GM12878 (cell line): ENCODE measurements around the gene YWHAQ. TPM values are rescaled to one million over a fixed set of nuclear protein-coding genes. Genes with fewer than 3 reads are reported as not detected.

Source experiments
- BACH1 ChIP-seq: fragments of 450-650 bp; IDR thresholded peaks from 2 replicates; pipeline ENCODE4 v1.6.1; 2017; ENCODE audit warnings: mild to moderate bottlenecking, borderline replicate concordance
- CREB1 ChIP-seq: IDR thresholded peaks from 2 replicates; pipeline ENCODE4 v1.6.1; 2012; ENCODE audit warnings: low read depth, mild to moderate bottlenecking, inconsistent platforms
- DPF2 ChIP-seq: fragments of 450-650 bp; IDR thresholded peaks from 2 replicates; pipeline ENCODE4 v1.6.1; 2017; ENCODE audit warnings: mild to moderate bottlenecking
- EGR1 ChIP-seq, 2 experiments: IDR thresholded peaks; 1 replicate in 1 of 2; 2 replicates in 1 of 2; pipeline ENCODE4 v1.6.1; 2011 to 2012; ENCODE audit warnings: low read depth in 2 of 2, low read length in 2 of 2, borderline replicate concordance in 1 of 2, mild to moderate bottlenecking in 1 of 2, moderate library complexity in 1 of 2
- ETV6 ChIP-seq, 2 experiments: fragments of 450-650 bp in 1 of 2; IDR thresholded peaks in 1 of 2; conservative IDR thresholded peaks in 1 of 2; 2 replicates each; pipeline ENCODE4 v1.6.1; 2014; ENCODE audit warnings: antibody characterized with exemption in 1 of 2, borderline replicate concordance in 1 of 2, low read depth in 1 of 2, mild to moderate bottlenecking in 1 of 2, moderate library complexity in 1 of 2
- GABPA ChIP-seq: IDR thresholded peaks from 2 replicates; pipeline ENCODE4 v1.6.1; 2014; ENCODE audit warnings: antibody characterized with exemption, low read depth, mild to moderate bottlenecking, inconsistent platforms
- HCFC1 ChIP-seq: fragments of 150-350 bp; IDR thresholded peaks from 2 replicates; pipeline ENCODE4 v1.6.1; 2014; ENCODE audit warnings: low read length
- HDAC2 ChIP-seq: fragments of 200-600 bp; sonication (generic); IDR thresholded peaks from 2 replicates; pipeline ENCODE4 v1.6.1; 2017
- IKZF1 ChIP-seq: fragments of 450-650 bp; conservative IDR thresholded peaks from 2 replicates; pipeline ENCODE4 v1.6.1; 2017; ENCODE audit warnings: antibody characterized with exemption, mild to moderate bottlenecking
- JUND ChIP-seq: IDR thresholded peaks from 2 replicates; pipeline ENCODE4 v1.6.1; 2012; ENCODE audit warnings: low read depth, mild to moderate bottlenecking, low read length, improper control_type of control experiment, moderate library complexity
- KLF5 ChIP-seq: fragments of 450-650 bp; IDR thresholded peaks from 2 replicates; pipeline ENCODE4 v1.6.1; 2014; ENCODE audit warnings: mild to moderate bottlenecking; ENCODE audit not compliant: partially characterized antibody
- MEF2B ChIP-seq: fragments of 450-650 bp; IDR thresholded peaks from 2 replicates; pipeline ENCODE4 v1.6.1; 2018; ENCODE audit warnings: mild to moderate bottlenecking, moderate library complexity; ENCODE audit not compliant: partially characterized antibody, poor library complexity, severe bottlenecking
- MTA2 ChIP-seq: fragments of 450-650 bp; IDR thresholded peaks from 2 replicates; pipeline ENCODE4 v1.6.1; 2016; ENCODE audit warnings: low read depth, mild to moderate bottlenecking, moderate library complexity
- MYB ChIP-seq: fragments of 150-350 bp; IDR thresholded peaks from 2 replicates; pipeline ENCODE4 v1.6.1; 2014; ENCODE audit warnings: mild to moderate bottlenecking, low read depth, low read length, borderline replicate concordance
- NBN ChIP-seq: fragments of 450-650 bp; IDR thresholded peaks from 2 replicates; pipeline ENCODE4 v1.6.1; 2016
- NFXL1 ChIP-seq: fragments of 450-650 bp; IDR thresholded peaks from 2 replicates; pipeline ENCODE4 v1.6.1; 2017; ENCODE audit warnings: antibody characterized with exemption, mild to moderate bottlenecking, borderline replicate concordance
- NRF1 ChIP-seq: conservative IDR thresholded peaks from 2 replicates; pipeline ENCODE4 v1.6.1; 2011; ENCODE audit warnings: mild to moderate bottlenecking, low read depth, low read length, improper control_type of control experiment
- POLR2A ChIP-seq: IDR thresholded peaks from 2 replicates; pipeline ENCODE4 v1.6.1; 2011; ENCODE audit warnings: low read depth, mild to moderate bottlenecking, low read length
- RELA ChIP-seq: fragments of 450-650 bp; IDR thresholded peaks from 2 replicates; pipeline ENCODE4 v1.8.0; 2014; ENCODE audit warnings: borderline replicate concordance; ENCODE audit not compliant: partially characterized antibody
- RELB ChIP-seq: fragments of 450-650 bp; IDR thresholded peaks from 2 replicates; pipeline ENCODE4 v1.6.1; 2017; ENCODE audit warnings: low read depth, mild to moderate bottlenecking, moderate library complexity
- SIN3A ChIP-seq: IDR thresholded peaks from 2 replicates; pipeline ENCODE4 v1.6.1; 2012; ENCODE audit warnings: low read depth, low read length, improper control_type of control experiment
- SMC3 ChIP-seq: IDR thresholded peaks from 2 replicates; pipeline ENCODE4 v1.6.1; 2011; ENCODE audit warnings: low read length, improper control_type of control experiment, borderline replicate concordance
- STAT1 ChIP-seq: fragments of 450-650 bp; conservative IDR thresholded peaks from 2 replicates; pipeline ENCODE4 v1.6.1; 2014; ENCODE audit warnings: antibody characterized with exemption, mild to moderate bottlenecking
- TCF7 ChIP-seq: IDR thresholded peaks from 2 replicates; pipeline ENCODE4 v1.6.1; 2014; ENCODE audit warnings: antibody characterized with exemption, borderline replicate concordance
- USF2 ChIP-seq: IDR thresholded peaks from 2 replicates; pipeline ENCODE4 v1.6.1; 2011; ENCODE audit warnings: low read depth, low read length, improper control_type of control experiment, borderline replicate concordance
- ZBTB40 ChIP-seq: fragments of 450-650 bp; IDR thresholded peaks from 2 replicates; pipeline ENCODE4 v1.6.1; 2016; ENCODE audit warnings: mild to moderate bottlenecking, moderate library complexity, borderline replicate concordance
- ZNF24 ChIP-seq: fragments of 450-650 bp; IDR thresholded peaks from 2 replicates; pipeline ENCODE4 v1.6.1; 2017; ENCODE audit warnings: antibody characterized with exemption, mild to moderate bottlenecking
- ZNF622 ChIP-seq: fragments of 450-650 bp; IDR thresholded peaks from 2 replicates; pipeline ENCODE4 v1.6.1; 2017; ENCODE audit warnings: mild to moderate bottlenecking, inconsistent platforms
- polyA plus RNA-seq, 11 experiments: library from polyadenylated mRNA; depleted of rRNA in 4 of 11; unstranded in 6 of 11; stranded (reverse) in 5 of 11; fragments of >200 nt; fragmentation: Nextera tagmentation in 4 of 11; fragmentation: Illumina TruSeq in 1 of 11; extraction: Ambion mirVana in 4 of 11; extraction: Trizol in 1 of 11; gene quantifications; 1 replicate in 1 of 11; 2 replicates in 10 of 11; pipeline versions ENCODE4 v1.2.1 to v1.2.3, GENCODE V29; 2011 to 2016; ENCODE audit warnings: inconsistent platforms in 2 of 11, missing spikeins in 2 of 11, low read depth in 1 of 11
- total RNA-seq, 4 experiments: library from RNA; depleted of rRNA in 3 of 4; stranded (reverse); fragments of >200 nt in 3 of 4; fragmentation: Illumina TruSeq in 1 of 4; extraction: Trizol in 1 of 4; gene quantifications; 2 replicates each; pipeline versions ENCODE4 v1.2.1 to v1.2.3, GENCODE V29; 2013 to 2021

Gene YWHAQ
- total and polyA plus RNA-seq, 10 of the 15 experiments (the other 5 are each of a cell fraction or from before 2014, with no cell fraction given) = 63.0 to 515 (median 219) TPM

GRCh38 chr2:9656270-9656766, 25.5 kb upstream of the YWHAQ start (continued):
- peak; percentile 30; the same call in 1 of the 2 replicates for TF ChIP-seq POLR2A
- TF ChIP-seq HDAC2 = no peak
- peak in 1 of 2 experiments; percentile 85; a peak in 2 of 4 replicates for TF ChIP-seq ETV6 (conservative IDR thresholded peaks at IDR 0.05 in 1 of 2, IDR thresholded peaks at IDR 0.05 in 1 of 2; ENCODE audit: borderline replicate concordance in 1 of 2, low read depth in 1 of 2)
- TF ChIP-seq ZNF622 = no peak
- no peak for TF ChIP-seq EGR1 (IDR thresholded peaks at IDR 0.05; ENCODE audit: borderline replicate concordance in 1 of 2, low read depth in 2 of 2, low read length in 2 of 2)
- peak; percentile 51 for TF ChIP-seq NBN
- TF ChIP-seq GABPA = peak; percentile 60
- TF ChIP-seq USF2 = no peak
- TF ChIP-seq ZBTB40 = no peak
- TF ChIP-seq DPF2 = peak; percentile 93
- TF ChIP-seq ZNF24 = peak; percentile 54; the same call in 1 of the 2 replicates
- no peak for TF ChIP-seq KLF5
- TF ChIP-seq JUND = peak; percentile 88
- TF ChIP-seq SIN3A = no peak
- TF ChIP-seq RELB = peak; percentile 76
- TF ChIP-seq NFXL1 = no peak
- peak; percentile 89 for TF ChIP-seq MYB
- TF ChIP-seq SMC3 = no peak; the same call in 1 of the 2 replicates
- no peak for TF ChIP-seq HCFC1
- no peak for TF ChIP-seq NRF1
- peak; percentile 61; the same call in 1 of the 2 replicates for TF ChIP-seq BACH1
- TF ChIP-seq STAT1 = no peak
- peak; percentile 86 for TF ChIP-seq MEF2B
- TF ChIP-seq IKZF1 = peak; percentile 95
- TF ChIP-seq MTA2 = peak; percentile 86
- TF ChIP-seq CREB1 = peak; percentile 63; the same call in 1 of the 2 replicates
- 0 out of 2 replicates have a peak, but pooled peaks have one; percentile 46 for TF ChIP-seq TCF7
- no peak for TF ChIP-seq RELA
